ENCODE results near the gene ATAD2B.
A peak's percentile ranks its signal among the peaks of the same experiment; 100 is the strongest.

ATAD2B gene

GRCh38 chr2:23836971-23837565, 89.9 kb downstream of the ATAD2B start:
- DNase-seq (ENCODE audit: low read depth) = no peak

DNA sequence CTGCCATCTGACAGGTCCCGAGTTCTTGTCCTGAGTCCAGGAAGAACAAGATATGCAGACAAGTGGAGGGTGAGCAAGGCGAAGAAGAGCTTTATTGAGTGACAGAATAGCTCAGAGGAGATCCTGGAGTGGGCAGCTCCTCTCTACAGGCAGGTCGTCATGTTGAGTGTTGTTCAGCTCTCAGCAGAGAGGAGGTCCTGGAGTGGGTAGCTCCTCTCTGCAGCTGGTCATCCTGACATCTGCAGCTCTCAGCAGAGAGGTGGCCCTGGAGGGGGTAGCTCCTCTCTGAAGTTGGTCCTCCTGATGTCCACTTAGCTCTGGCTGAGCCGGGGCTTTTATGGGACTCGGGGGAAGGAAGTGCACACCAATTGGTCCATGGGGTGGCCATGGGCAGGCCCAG, 90.4 kb downstream of the ATAD2B start:
- no peak for DNase-seq (ENCODE audit: low read depth)

DNA sequence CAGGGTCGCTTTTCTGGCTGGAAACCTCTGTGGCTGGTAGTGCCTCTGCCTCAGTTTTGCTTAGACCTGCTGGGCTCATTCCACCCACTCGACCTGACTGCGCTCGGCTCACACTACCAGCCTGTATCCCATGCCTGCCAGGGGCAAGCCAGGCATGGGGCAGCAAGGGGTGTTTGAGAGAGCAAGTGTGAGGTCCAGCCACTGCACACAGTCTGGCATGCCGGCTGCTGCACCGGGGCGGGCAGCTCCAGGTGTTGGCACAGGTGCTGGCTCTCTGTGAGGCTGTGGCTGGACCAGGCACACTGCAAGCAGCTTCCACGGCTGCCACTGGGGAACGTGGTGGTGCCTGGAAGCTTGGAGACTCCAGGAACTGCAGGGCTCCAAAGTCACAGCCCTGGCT, 90.9 kb downstream of the ATAD2B start:
- no peak for DNase-seq (ENCODE audit: low read depth)

- no peak for DNase-seq (ENCODE audit: low read depth)
These were observed 91.5 kb downstream of the ATAD2B start for GRCh38 chr2:23835423-23835822.

- DNase-seq (ENCODE audit: low read depth) = no peak
These were observed 97.9 kb downstream of the ATAD2B start for GRCh38 chr2:23828986-23829385.

DNA sequence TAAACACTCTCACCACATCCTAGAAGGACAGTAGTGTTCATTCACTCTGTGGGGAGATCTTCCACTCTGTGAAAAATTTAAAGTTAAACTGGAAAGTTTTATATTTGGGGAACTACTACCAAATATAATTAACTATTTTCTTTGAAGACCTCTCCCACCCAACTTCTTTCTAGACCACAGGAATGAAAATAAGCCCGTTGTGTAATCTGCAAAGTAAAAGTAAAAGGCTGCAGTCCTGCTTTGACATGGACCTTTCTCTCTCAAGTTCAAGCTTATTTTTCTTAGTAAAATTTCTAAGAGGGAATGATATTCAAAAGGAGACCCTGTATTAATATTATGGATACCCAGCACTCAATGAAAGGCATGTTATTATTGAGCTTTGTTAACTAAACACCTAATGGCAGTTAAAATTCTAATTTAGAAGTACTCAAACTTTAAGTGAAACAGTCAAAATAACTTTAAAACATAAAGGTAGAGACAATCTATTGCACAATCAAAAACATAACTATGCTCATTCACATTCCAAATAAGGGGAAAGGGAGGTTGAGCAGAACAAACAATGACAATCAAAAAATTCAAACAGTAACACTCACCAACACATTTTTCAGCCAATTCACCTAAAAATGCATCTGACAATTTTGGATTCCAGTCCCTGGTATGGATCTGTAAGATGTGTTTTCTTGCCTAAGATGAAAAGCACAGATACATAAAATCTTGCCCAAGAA, 98.5 kb downstream of the ATAD2B start:
- no peak for DNase-seq (ENCODE audit: low read depth)

DNA sequence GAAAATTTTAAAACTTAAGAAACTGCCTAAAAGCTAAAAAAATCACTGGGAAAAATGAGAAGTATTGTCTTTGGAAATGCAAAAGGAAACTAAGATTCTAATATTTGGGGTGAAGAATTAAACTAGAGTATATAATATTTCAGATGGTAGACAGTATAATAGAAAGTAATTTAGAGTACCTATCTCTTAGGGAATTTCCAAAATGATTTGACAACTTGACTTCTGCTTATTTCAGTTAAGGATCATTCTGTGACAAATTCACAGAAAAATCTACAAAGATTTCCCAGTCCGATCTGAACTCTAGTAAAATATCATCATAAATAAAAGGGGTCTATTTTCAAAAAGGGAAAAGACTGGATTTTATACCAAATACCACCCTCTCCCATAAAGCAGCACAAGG, 99.6 kb downstream of the ATAD2B start:
- no peak for DNase-seq (ENCODE audit: low read depth)

- no peak for DNase-seq (ENCODE audit: low read depth)
These were observed 100.2 kb downstream of the ATAD2B start for GRCh38 chr2:23826771-23827170.

DNA sequence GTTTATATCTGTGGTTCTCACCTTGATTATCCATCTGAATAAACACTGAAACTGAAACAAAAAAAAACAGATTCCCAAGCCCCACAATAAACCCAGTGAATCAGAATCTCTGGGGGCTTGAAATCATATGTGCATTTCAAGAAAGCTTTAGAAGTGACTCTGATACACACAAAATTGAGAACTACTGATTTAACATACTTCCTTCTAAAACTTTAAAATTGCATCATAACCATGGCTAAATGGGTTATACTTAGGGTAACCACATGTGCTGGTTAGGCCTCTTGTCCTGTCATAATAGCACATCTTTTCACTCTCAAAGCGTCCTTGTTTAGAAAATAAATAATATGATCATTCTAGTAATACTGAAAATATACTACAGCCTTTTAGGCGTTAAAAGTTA, 100.9 kb downstream of the ATAD2B start:
- no peak for DNase-seq (ENCODE audit: low read depth)

DNA sequence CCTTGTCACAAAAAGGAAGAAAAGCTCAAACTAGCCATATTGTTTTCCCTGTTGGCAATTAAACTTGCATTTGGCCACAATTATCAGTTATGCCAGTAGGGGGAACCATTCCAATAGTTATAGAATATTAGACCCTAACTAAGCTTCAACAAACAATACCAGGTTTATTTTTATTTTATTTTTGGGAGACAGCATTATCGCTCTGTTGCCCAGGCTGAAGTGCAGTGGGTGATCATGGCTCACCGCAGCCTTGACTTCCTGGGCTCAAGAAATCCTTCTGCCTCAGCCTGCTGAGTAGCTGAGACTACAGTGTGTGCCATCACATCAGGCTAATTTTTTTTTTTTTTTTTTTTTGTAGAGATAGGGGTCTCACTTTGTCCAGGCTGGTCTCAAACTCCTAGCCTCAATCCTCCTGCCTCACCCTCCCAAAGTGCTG, 102.1 kb downstream of the ATAD2B start:
- peak; percentile 3 for DNase-seq (ENCODE audit: low read depth)

DNA sequence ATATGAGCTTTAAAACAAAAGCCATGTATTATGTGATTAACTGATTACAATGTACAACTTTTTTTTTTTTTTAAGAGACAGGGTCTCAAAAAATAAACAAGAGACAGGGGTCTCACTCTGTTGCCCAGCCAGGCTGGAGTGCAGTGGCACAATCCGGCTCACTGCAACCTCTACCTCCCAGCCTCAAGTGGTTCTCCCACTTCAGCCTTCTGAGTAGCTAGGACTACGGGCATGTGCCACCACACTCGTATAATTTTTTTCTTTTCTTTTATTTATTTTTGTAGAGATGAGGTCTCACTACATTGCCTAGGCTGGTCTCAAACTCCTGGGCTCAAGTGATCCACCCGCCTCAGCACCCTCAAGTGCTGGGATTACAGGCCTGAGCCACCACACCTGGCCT, 103.1 kb downstream of the ATAD2B start:
- no peak for DNase-seq (ENCODE audit: low read depth)

GRCh38 chr2:23814963-23815362, 112.0 kb downstream of the ATAD2B start:
- DNase-seq (ENCODE audit: low read depth) = no peak

GRCh38 chr2:23813438-23813837, 113.5 kb downstream of the ATAD2B start:
- no peak for DNase-seq (ENCODE audit: low read depth)

- no peak for DNase-seq (ENCODE audit: low read depth)
These were observed 117.8 kb downstream of the ATAD2B start for GRCh38 chr2:23809150-23809549.

DNA sequence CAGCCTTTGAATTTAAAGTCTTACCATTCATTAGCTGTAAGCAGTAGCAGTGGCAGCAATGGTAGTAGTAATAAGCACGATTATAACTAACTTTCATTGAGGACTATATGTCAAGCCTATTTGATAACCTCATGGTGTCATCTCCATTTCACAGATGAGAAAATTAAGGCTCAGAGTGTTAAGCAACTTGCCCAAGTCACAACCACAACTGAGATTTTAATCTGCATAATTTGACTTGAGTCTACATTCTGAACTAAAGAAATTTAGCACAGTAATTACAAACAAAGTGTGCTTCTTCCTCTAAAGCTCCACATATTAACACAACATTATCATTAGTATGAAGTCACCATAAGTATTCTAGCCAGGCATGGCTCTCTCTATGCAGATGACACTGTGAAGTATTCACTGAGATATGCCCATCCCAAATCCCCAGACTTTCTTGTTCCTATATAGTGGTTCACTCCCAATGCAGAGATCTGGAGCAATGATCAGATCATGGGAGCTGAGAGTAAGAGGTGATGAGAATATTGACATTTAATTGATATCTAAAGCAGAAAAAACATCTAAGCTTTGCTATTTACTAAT, 120.2 kb downstream of the ATAD2B start:
- no peak for DNase-seq (ENCODE audit: low read depth)

DNA sequence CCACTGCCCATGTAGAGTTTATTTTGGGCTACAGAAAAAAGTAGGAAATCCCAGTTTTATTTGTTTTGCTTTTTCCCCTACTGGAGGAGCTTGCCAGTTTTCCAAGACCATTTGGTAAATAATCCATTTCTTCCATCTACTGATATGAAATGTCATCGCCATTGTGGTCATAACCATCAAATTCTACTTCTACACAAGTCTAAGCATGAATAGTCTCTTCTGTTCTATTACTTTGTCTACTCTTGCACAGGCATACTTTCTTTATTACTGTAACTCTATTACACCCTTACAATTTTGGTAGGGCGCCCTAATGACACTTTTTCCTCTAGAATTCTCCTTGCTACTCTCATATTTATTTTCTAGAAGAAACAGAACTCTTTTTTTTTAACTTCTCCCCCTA, 120.7 kb downstream of the ATAD2B start:
- no peak for DNase-seq (ENCODE audit: low read depth)

DNA sequence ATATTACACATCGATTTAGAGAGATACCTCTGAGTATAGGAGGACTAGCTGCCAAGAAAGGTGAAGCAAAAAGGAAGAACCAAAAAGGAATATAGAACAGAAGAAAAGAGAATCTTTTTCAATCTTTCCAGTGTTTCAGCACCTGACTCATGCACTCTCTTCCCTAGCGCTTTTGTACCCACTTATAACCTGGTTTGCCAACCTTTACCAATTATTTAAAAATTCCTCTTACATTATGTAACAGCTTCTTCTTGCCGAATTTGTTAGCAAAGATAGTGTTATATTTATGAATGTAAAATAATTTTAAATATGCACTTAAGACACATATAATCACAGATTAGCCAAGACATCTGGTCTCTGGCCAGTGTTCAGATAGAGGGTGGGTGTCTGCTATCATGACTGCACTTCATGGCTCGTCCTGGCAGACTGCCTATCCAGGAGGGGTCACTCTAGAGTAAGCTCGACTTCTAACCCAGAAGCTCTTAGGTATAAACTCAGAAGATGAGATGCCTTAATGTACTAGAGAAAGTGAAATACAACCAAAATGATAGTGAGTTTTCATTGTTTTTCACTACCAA, 122.9 kb downstream of the ATAD2B start:
- no peak for DNase-seq (ENCODE audit: low read depth)

GRCh38 chr2:23803264-23803964, 123.5 kb downstream of the ATAD2B start:
- DNase-seq (ENCODE audit: low read depth) = no peak

- DNase-seq (ENCODE audit: low read depth) = no peak
These were observed 125.5 kb downstream of the ATAD2B start for GRCh38 chr2:23801396-23801795.

DNA sequence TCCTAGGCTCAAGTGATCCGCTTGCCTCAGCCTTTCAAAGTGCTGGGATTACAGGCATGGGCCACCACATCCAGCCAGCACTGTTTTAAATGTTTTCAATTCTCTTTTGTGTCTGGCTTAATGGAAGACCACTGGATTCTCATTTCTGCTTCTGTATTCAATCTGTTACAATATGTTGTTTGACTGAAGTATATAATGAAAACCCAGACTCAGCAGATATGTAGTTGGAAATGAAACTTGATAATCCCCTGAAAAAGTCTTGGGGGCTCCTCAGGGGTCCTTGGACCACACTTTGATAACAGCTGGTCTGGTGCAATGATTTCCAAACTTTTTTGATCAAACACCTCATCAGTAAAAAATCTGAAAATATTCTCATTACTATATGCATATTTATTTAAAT, 132.7 kb downstream of the ATAD2B start:
- no peak for DNase-seq (ENCODE audit: low read depth)

GRCh38 chr2:23793476-23793875, 133.4 kb downstream of the ATAD2B start:
- no peak for DNase-seq (ENCODE audit: low read depth)

DNA sequence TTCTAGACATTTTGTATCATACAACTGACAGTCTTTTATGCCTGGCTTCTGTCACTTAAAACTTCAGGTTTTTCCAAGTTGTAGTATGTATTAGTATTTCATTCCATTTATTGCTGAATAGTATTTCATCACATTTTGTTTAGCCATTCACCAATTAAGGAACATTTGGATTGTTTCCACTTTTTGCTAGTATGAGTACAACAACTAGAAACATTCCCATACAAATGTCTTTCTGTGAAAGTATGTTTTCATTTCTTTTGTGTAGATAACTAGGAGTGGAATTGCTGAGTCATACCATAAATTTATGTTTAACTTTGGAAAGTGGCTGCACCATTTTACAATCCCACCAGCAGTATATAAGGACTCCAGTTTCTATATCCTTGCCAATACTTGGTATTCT, 135.9 kb downstream of the ATAD2B start:
- DNase-seq (ENCODE audit: low read depth) = no peak

DNA sequence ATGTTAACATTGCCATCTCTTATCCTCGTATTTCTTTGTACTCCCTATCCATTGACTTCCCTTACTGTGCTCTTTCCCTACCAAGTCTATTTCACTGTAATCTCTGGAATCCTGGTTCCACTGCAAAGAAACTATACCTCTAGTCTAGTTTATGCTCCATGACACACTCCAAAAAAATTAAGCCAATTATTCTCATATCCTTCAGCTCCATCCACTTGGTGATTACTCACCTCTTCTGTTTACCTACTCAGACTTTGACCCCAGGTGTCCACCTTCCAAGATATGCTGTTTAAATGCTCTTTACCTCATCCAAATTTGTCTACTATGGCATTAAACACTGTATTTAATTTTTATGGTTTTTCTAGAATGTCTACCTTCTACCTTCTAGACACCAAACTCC, 137.9 kb downstream of the ATAD2B start:
- no peak for DNase-seq (ENCODE audit: low read depth)
